ENCODE results near the gene MED26. TPM values are rescaled to one million over a fixed set of nuclear protein-coding genes. Genes with fewer than 3 reads are reported as not detected.

Gene MED26
- total and polyA plus RNA-seq, 11 donors: 3.6 to 7.5 (median 4.6) TPM

DNA sequence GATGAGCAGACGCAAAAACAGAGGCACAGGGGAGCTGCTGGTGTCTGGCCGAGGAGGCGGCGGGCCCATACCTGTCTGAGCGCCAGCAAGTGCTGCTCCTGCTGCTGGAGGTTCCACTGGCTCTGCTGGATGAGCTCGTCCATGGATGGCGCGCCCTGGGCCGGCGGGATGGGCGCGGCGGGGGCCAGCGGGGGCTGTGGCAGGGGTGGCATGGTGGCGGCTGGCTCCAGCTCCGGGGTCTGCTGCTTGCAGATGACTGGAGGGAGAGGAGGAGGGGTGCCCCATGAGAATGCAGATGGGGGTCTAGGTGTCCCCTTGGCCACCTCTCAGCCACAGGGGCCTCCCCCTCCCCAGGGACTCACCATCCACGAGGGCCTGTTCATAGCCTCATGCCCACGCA is 92.6 kb downstream of the MED26 start:
- intact Hi-C loops (cut with DNase I): no loop called here

DNA sequence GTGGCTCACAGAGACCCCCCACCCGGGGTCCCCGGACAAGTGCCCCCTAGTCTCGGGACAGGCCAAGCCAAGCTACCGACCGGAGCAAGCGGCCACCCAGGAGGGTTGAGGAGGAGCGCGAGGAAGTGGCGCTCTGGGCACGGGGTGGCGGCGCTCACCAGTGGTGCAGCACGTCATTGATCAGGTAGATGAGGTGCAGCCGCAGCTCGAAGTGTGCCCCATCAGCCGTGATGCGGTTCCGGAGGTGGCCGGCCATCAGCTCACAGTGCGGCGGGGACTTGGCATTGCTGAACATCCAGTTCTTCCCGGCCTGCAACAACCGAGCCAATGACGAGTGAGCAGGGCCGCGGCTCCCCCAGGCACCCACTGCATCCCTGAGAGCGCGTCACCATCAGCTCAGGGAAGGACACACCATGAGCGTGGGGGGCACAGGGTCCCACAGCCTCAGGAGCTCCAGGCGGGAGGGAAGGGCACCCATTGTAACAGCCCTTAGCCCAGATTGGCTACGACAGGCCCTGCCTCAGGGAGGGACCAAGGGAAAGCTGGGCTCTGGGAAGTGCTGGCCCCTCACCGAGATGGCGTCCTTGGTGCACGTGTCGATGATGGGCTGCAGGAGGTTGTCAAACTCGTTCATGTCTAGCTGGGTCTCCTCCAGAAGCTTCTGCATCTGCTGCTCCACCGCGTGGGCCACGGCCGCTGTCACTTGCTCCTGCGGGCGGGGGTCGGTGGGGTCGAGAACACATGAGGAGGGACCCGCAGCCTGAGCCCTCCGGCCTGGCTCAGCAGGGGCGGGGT is 95.4 kb downstream of the MED26 start:
- H3K36me3 ChIP-seq: peaks cover 3 to 100% (median 95%) of the 10 kb centered on the region in 9 donors
- ATAC-seq: peak in 2 of 4 donors; percentile 10 to 12
- H3K27me3 ChIP-seq: no peaks in the 10 kb centered on the region
- H3K27ac ChIP-seq: no peak overlapping the region
- WGBS, 4 donors: 86 to 90% (median 87%) methylated on average over 31 to 47 of the region's 47 CpGs
- no peak for TF ChIP-seq POLR2A (IDR thresholded peaks at IDR 0.05)
- TF ChIP-seq, protein P1, sequence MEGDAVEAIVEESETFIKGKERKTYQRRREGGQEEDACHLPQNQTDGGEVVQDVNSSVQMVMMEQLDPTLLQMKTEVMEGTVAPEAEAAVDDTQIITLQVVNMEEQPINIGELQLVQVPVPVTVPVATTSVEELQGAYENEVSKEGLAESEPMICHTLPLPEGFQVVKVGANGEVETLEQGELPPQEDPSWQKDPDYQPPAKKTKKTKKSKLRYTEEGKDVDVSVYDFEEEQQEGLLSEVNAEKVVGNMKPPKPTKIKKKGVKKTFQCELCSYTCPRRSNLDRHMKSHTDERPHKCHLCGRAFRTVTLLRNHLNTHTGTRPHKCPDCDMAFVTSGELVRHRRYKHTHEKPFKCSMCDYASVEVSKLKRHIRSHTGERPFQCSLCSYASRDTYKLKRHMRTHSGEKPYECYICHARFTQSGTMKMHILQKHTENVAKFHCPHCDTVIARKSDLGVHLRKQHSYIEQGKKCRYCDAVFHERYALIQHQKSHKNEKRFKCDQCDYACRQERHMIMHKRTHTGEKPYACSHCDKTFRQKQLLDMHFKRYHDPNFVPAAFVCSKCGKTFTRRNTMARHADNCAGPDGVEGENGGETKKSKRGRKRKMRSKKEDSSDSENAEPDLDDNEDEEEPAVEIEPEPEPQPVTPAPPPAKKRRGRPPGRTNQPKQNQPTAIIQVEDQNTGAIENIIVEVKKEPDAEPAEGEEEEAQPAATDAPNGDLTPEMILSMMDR (IDR thresholded peaks at IDR 0.05): no peak
- DNase-seq: no peak
- H3K4me3 ChIP-seq: no peak overlapping the region
- intact Hi-C loops (cut with DNase I): no loop called here
- no peaks in the 10 kb centered on the region for H3K9me3 ChIP-seq
- peaks cover 0 to 3% (median 0%) of the 10 kb centered on the region in 12 donors for H3K4me1 ChIP-seq

More for the DNA sequence above, 92.6 kb downstream of the MED26 start:
- DNase-seq (no peak), ATAC-seq (peak in 1 of 4 donors; percentile 5)
- 92 to 96% (median 94%) methylated on average over 18 of the region's 18 CpGs for WGBS, 4 donors
- no peak overlapping the region for H3K4me3 ChIP-seq
- H3K27ac ChIP-seq: no peak overlapping the region
- H3K36me3 ChIP-seq: peaks cover 3 to 96% (median 80%) of the 10 kb centered on the region in 9 donors
- TF ChIP-seq POLR2A (IDR thresholded peaks at IDR 0.05): no peak
- TF ChIP-seq, protein P1 (IDR thresholded peaks at IDR 0.05): no peak
- H3K27me3 ChIP-seq: no peaks in the 10 kb centered on the region
- H3K4me1 ChIP-seq: peaks cover 0 to 26% (median 8%) of the 10 kb centered on the region in 12 donors
- no peaks in the 10 kb centered on the region for H3K9me3 ChIP-seq

DNA sequence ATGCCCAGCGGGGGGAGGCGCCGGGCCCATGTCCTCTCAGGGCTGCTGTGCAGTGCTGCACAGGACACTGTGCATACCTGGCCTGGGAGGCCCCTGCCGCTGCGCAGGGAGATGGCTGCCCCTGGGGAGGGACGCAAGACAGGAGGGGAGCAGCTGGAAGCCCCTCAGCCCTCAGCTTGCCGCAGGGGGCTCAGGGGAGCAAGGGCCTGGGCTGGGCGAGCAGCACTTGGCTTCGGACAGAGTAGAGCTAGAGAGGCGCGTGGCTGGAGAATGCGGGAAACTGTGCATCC is 96.7 kb downstream of the MED26 start:
- intact Hi-C loops (cut with DNase I): no loop called here
- WGBS, 4 donors: 85 to 98% (median 94%) methylated on average over 8 to 12 of the region's 12 CpGs
- no peak for DNase-seq
- H3K9me3 ChIP-seq: no peaks in the 10 kb centered on the region
- no peaks in the 10 kb centered on the region for H3K4me1 ChIP-seq
- no peak for TF ChIP-seq POLR2A (IDR thresholded peaks at IDR 0.05)
- TF ChIP-seq, protein P1 (IDR thresholded peaks at IDR 0.05): no peak
- no peak for ATAC-seq
- no peaks in the 10 kb centered on the region for H3K27me3 ChIP-seq
- no peak overlapping the region for H3K27ac ChIP-seq
- H3K4me3 ChIP-seq: no peak overlapping the region
- H3K36me3 ChIP-seq: peaks cover 3 to 100% (median 98%) of the 10 kb centered on the region in 9 donors

DNA sequence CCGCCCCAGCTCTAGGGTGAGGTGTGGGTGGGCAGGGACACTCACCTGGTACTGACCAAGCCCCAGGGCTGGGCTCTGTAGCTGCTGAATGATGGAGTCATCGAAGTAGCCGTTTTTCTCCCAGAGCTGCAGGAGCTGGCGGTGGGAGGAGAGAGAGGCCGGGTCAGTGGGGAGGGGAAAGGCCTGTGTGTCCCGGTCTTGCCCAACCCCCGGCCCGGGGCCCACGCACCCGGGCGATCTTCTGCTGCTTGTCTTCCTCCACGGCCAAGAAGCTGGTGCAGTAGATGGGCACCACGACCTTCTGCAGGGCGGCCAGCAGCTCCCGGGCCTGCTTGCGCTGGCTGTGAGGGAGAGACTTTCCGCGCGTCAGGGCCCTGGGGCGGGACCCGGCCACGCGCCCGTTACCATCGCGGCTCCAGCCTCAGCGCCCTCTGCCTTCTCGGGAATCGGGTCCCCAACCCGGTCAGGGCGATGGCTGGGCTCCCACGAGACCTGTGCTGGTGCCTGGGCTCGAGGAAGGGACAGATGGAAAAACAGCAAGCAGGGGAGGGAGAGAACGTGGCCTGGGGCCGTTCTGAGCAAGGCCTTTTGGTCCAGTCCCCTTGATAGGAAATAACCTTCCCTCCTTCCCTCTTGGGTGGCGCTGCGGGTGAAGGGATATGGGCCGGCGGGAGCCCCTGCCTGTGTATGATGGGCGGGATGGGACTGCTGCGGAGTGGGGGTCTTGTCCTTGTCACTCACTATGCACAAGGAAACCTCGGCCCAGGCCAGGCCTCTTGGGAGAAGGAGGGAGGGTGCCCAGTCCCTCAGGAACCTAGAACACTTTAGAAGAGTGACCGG is 97.2 kb downstream of the MED26 start:
- Histone ChIP-seq H3K4me1 (no peaks in the 10 kb centered on the region), H3K4me3 (no peak overlapping the region), H3K27me3 (no peaks in the 10 kb centered on the region), H3K9me3 (no peaks in the 10 kb centered on the region), H3K36me3 (peaks cover 6 to 100% (median 100%) of the 10 kb centered on the region in 9 donors), H3K27ac (no peak overlapping the region)
- TF ChIP-seq, protein P1 (IDR thresholded peaks at IDR 0.05): no peak
- TF ChIP-seq POLR2A (IDR thresholded peaks at IDR 0.05): no peak
- DNase-seq: no peak
- WGBS, 4 donors: 90 to 94% (median 93%) methylated on average over 36 to 43 of the region's 43 CpGs
- intact Hi-C loops (cut with DNase I): no loop called here
- no peak for ATAC-seq

Data from heart left ventricle (tissue), 16 donors.